ENCODE measurements around the gene CEP164.
"Not testable (repeated sequence)": the region's sequence is repeated elsewhere in the genome, so short reads cannot be mapped to it uniquely, and the experiment has no call there.

The CEP164 gene

GRCh38 chr11:117443266-117444186 is 115.9 kb downstream of the CEP164 start:
- peak; percentile 54 for DNase-seq

GRCh38 chr11:117444256-117444655 is 116.6 kb downstream of the CEP164 start:
- DNase-seq = no peak

GRCh38 chr11:117444711-117445658 is 117.3 kb downstream of the CEP164 start:
- no peak for DNase-seq

- no peak for DNase-seq
Observed at GRCh38 chr11:117449111-117449693, 121.5 kb downstream of the CEP164 start.

GRCh38 chr11:117453886-117454563 is 126.4 kb downstream of the CEP164 start:
- DNase-seq = no peak

- no peak for DNase-seq
Observed at GRCh38 chr11:117454564-117454917, 126.9 kb downstream of the CEP164 start.

- DNase-seq = no peak
Observed at GRCh38 chr11:117456027-117456720, 128.5 kb downstream of the CEP164 start.

GRCh38 chr11:117456721-117457029 is 129.0 kb downstream of the CEP164 start:
- not testable (repeated sequence) for DNase-seq

GRCh38 chr11:117457031-117457785 is 129.6 kb downstream of the CEP164 start:
- peak; percentile 89 for DNase-seq

GRCh38 chr11:117457835-117458234 is 130.2 kb downstream of the CEP164 start:
- DNase-seq = no peak

GRCh38 chr11:117458275-117459122 is 130.8 kb downstream of the CEP164 start:
- DNase-seq = peak; percentile 40

GRCh38 chr11:117459123-117459978 is 131.7 kb downstream of the CEP164 start:
- no peak for DNase-seq

GRCh38 chr11:117459979-117460300 is 132.3 kb downstream of the CEP164 start:
- DNase-seq = no peak

- no peak for DNase-seq
Observed at GRCh38 chr11:117461396-117462182, 133.9 kb downstream of the CEP164 start.

GRCh38 chr11:117462183-117462863 is 134.7 kb downstream of the CEP164 start:
- DNase-seq = no peak

- DNase-seq = no peak
Observed at GRCh38 chr11:117462864-117463247, 135.2 kb downstream of the CEP164 start.
